Hematopoietic multipotent progenitor cell treated with erythropoietin and hydrocortisone succinate and interleukin-3 and kit ligand, for 15 days (in vitro differentiated cells): ENCODE results near the gene PLA2G4B.

Experiments
- DNase-seq: peaks from one replicate; pipeline ENCODE4 v3.0.0-alpha.2; 2015; ENCODE audit warnings: low spot score

The PLA2G4B gene

GRCh38 chr15:41872166-41872747 is 33.6 kb downstream of the PLA2G4B start:
- no peak for DNase-seq

DNA sequence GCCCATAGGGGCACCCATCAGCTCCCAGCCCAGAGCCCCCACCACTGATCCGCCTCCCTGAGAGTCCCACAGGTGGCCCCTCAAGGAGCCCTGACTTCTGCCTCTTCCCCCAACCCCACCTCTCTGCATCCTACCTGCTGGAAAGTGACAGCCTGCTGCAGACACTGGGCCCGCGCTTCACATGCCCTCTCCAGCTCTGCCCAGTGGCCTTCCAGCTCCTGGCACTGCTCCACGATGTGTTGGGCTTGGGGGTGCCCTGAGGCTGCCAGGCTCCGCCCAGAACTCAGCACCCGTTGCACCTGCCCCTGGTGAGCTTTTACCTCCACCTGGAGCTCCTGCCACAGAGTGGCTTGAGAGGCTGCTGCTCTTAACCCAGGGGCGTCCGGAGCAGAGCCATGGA is 35.1 kb downstream of the PLA2G4B start:
- DNase-seq, result no peak

DNA sequence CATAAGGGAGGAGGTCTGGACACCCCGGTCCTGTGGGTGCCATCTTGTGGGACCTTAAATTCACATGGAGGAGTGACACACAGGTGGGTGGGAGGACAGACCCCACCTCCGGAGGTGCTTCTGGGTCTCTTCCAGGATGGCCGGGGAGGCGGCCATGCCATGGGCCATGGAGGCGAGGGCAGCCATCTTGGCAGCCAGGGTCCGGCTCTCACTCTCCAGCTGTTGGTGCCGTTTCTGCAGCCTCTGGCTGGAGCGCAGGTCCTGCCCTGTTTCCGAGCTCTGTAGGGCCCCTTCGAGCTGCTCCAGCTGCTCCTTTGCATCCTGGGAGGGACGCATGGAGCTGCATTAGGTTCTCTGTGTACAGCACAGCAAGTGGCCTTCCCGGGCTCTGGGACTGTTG is 36.1 kb downstream of the PLA2G4B start:
- no peak for DNase-seq

DNA sequence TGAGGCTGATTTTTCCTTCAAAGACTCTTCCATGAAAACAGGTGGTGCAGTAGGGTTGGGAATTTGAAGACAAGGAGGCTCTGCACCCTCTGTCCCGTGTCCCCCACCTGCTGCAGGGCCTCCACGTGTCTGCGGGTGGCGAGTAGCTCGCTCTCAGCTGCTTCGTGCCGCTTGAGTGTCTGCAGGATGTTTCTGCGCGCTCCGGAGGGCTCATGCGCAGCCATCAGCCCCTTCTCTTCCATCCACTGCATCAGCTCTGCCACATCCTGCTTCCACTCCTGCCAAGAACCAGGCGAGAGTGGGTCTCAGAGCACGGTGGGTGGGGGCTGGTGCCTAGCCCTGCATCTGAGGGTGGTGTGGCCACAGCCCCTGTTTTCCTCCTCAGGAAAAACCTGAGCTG is 37.4 kb downstream of the PLA2G4B start:
- DNase-seq, result no peak

DNA sequence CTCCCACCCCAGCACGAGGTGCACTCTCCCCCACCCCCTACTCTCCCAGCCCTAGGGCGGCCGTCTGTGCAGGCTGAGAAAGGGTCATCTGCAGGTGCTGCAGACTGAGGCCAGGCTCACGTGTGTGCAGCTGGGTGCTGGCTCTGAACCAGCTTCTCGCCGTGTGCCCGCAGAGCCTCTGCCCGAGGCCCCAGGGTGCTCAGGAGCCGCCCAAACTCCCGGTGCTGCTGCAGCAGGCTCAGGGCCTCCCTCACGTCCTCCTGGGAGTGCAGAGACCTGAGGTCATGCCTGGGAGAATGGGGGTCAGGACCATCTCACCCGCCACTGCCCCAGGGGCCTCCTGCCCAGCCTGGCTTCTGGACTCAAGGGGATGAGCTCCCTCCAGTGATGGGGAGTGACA is 38.0 kb downstream of the PLA2G4B start:
- no peak for DNase-seq

GRCh38 chr15:41877631-41878354 is 39.1 kb downstream of the PLA2G4B start:
- no peak for DNase-seq

- DNase-seq, result no peak
These were observed 39.7 kb downstream of the PLA2G4B start for GRCh38 chr15:41878355-41878699.

DNA sequence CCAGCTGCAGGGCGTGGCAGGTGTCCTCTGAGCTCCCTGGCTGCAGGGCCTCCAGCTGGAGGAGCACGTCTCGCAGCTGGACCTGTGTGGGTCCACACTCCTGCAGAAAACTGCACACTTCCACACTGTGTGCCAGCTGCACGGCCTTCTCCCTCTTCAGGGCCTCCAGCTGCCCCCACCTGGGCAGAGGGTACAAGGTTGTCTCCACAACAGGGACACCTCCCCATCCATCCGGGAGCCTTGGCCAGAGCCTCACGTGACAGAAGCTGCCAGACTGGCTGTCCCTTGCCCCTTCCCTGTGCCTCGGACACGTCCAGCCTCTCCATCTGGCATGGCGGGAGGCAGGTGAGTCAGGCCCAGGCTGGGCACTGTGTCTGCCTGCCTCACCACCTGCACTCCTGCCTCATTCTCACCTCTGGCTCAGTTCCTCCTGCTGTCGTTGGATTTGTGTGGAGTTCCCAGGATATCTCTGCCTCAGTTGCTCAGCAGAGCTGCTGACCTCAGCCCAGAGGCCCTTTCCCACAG is 40.7 kb downstream of the PLA2G4B start:
- DNase-seq, result no peak

- no peak for DNase-seq
These were observed 41.7 kb downstream of the PLA2G4B start for GRCh38 chr15:41880156-41880877.

DNA sequence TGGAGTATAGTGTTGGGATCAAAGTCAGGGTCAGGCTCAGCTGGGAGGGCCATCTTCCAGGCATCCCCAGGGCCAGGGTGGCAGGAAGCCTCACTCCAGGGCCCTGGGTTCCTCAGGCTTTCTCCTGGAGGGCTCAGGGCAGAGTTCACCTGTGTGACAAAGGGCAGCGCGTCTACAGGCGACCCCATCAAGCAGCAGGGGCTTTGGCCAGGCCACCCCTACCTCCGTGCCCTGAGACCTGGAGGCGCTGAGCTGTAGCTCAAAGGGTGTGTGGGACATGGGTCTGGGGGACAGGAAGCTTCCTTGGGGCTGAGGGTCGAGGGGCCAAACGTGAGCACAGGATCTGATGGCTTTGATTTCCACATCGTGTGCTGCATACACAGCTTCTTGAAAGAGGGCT is 42.4 kb downstream of the PLA2G4B start:
- DNase-seq, result no peak

DNA sequence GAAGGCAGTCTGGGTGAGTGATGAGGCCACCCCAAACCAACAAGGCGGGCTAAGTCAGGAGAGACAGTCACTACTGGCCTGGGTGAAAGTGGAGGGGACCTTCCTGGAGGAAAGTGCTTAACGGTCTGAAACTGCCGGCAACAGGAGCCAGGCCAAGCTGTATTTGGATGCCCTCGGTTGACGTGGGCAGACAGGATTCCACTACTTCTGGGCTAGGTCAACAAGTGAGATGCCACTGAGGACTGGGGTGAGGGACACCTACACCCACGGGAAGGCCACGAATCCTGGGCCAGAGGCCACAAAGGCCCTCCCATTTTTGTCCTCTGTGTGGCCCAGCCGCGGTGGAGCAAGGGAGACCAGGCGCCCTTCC is 42.9 kb downstream of the PLA2G4B start:
- no peak for DNase-seq

DNA sequence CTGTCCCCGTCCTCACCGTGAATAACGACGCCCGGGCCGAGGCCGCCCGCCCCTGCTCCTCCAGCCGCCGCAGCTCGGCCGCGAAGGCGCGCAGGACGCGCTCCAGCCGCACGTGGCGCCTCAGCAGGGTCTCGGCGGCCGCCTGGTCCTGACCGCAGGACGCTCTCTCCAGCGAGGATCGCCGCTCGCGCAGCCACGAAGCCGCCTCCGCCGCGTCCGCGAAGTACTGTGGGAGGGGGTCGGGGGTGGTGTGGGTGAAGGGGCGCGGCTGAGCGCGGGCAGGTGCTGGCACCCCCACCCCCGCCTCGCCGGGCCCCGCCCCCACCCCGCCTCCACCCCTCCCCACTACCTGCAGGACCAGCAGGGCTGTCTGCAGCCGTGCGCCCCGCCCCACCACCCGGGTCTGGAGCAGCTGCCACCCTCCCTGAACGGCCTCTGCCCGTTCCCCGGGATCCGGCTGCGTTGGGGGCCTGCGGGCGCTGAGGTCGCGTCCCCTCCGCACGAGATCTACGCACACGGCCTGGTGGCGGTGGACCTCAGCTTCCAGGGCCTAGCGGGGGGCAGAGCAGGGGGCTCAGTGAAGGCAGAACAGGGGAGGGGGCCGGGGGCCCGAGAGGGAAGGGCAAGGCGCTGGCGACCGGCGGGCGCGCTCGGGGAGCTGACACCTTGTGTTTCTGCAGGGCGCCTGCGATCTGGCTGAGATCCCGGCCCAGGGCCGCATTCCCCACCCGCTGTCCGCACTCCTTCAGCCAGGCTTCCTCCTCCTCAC is 43.5 kb downstream of the PLA2G4B start:
- DNase-seq, result no peak

DNA sequence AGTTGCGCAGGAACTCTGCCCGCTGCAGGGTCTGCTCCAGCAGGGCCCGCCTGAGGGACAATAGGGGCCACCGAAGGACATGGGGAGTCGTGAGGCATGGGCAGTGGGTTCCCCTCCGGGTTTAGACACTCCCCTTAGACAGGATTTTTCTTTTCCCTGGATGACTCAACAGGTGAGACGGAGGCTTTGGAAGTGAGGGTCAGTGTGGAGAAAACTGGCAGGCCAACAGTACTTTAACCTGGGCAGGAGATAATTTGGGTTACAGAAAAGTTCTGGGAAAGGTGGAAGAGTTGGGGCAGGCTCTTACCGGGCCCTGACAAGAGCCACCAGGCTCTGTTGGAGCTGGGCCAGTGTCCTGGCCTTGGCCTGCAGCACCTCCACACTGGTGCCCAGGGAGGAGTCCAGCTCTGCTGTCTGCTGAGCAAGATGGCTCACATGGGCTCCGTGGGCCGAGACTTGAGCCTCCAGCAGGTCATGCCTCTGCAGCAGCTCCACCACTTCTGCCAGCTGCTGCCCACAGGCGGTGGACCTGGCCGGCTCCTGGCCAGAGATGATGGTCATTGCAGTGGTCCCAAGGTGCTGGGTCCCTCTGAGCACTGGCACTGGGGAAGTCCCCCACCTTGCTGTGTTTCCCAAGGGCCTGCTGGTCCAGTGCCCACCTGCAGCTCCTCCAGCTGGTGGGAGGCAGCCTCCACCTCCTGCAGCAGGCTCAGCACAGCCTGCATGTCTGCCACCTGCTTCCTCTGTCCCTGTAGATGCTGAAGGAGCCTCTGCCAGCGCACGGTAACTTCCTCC is 44.2 kb downstream of the PLA2G4B start:
- DNase-seq, result no peak

- no peak for DNase-seq
These were observed 44.8 kb downstream of the PLA2G4B start for GRCh38 chr15:41883484-41883825.

- no peak for DNase-seq
These were observed 45.8 kb downstream of the PLA2G4B start for GRCh38 chr15:41884458-41884857.

DNA sequence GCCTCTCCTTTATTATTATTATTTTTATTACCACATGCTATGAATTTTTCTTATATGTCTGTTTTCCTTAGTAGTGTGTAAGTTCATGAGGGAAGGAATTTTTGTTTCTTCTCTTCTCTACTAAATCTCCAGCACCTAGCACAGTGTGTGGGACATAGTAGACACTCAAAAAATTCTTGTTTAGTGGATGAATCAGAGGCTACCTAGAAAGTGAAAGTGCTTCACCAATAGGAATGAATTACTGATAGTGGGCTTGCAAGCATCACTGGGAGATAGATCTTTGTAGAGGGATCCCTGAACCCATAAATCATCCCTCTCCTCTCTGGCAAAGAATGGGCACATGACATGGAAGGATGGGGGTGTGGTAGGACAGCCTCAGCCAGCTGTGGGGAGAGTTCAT is 46.7 kb downstream of the PLA2G4B start:
- DNase-seq, result no peak

GRCh38 chr15:41885841-41886240 is 47.2 kb downstream of the PLA2G4B start:
- DNase-seq, result no peak

DNA sequence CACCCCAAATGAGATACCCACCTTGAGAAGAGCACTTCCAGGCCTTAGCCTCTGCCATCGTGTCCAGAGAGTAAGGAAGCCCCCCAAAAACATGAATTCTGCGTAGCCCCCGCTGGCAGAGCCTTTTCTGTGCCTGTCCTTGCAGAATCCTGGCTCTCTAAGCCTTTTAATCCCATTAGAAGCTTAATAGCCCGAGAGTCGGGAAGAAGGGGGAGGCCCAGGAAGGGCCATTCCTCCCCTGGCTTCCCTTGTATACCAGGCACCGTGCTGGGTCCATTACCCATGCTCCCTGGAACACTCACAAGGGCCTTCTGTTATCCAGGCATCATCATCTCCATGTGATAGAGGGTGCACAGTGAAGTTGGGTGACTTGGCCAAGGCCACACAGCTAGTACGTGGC is 48.1 kb downstream of the PLA2G4B start:
- DNase-seq, result no peak

- DNase-seq, result no peak
These were observed 48.5 kb downstream of the PLA2G4B start for GRCh38 chr15:41887161-41887560.

- DNase-seq, result no peak
These were observed 49.2 kb downstream of the PLA2G4B start for GRCh38 chr15:41887893-41888292.

DNA sequence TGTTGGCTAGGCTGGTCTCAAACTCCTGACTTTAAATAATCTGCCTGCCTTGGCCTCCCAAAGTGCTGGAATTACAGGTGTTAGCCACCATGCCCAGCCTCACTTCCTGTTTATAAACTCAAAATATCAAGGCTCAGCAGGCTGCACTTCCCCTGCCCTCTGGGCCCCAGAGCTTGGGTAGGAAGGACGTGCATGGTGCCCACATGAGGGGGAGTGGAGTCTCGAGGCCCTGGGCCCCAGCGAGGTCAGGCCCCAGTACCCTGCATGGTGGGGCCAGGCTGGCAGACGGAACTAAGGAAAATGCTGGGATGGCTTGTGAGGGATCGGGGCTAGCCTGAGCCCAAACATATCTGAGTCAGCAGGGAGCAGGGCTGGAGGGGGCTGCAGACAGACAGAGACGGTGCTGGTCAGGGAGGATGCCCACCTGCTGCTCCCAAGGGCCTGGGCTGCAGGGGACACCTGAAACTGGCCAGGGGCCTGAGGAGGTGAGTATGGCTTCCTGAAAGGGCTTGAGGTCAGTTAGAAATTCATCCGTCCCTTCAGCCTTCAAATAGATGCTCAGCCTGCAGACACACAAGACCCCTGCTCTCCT is 50.1 kb downstream of the PLA2G4B start:
- DNase-seq, result no peak
